Adrenal gland (tissue), 12 donors: ENCODE measurements around the gene CAPN13. TPM values are rescaled to one million over a fixed set of nuclear protein-coding genes. Genes with fewer than 3 reads are reported as not detected.

Experiments
- DNase-seq, 7 donors: peaks; one replicate each; pipeline ENCODE4 v3.0.0-alpha.2; 2019 to 2020
- H3K27ac ChIP-seq, 5 donors: fragments of 200-600 bp; sonication (generic) in 4 of 5; 1 replicate in 3 of 5; 2 replicates in 2 of 5; pipeline versions ENCODE4 v1.5.1 to v1.8.0; 2016 to 2020; ENCODE audit warnings: mild to moderate bottlenecking in 1 of 5
- H3K27me3 ChIP-seq: fragments of 200-600 bp; 2 replicates; pipeline ENCODE4 v1.8.0; 2021
- H3K36me3 ChIP-seq, 2 donors: fragments of 200-600 bp; replicated peaks in 1 of 2; 1 replicate in 1 of 2; 2 replicates in 1 of 2; pipeline versions ENCODE4 v1.5.1 to v1.8.0; 2018 to 2022
- H3K4me1 ChIP-seq, 2 donors: fragments of 200-600 bp; replicated peaks in 1 of 2; 1 replicate in 1 of 2; 2 replicates in 1 of 2; pipeline versions ENCODE4 v1.5.1 to v1.8.0; 2018 to 2021
- H3K4me3 ChIP-seq, 4 donors: fragments of 200-600 bp; sonication (generic) in 3 of 4; one replicate each; pipeline ENCODE4 v1.5.1; 2016 to 2018
- H3K9me3 ChIP-seq, 3 donors: fragments of 200-600 bp; sonication (generic) in 1 of 3; replicated peaks in 1 of 3; 1 replicate in 2 of 3; 2 replicates in 1 of 3; pipeline versions ENCODE4 v1.5.1 to v1.8.0; 2016 to 2021
- POLR2A ChIP-seq, 2 donors: fragments of 450-650 bp; IDR thresholded peaks; one replicate each; pipeline ENCODE4 v1.6.1; 2017; ENCODE audit warnings: antibody characterized with exemption in 2 of 2, mild to moderate bottlenecking in 2 of 2, moderate library complexity in 1 of 2
- WGBS, 4 donors: extraction: QIAGEN DNeasy Blood & Tissue Kit in 2 of 4; methylation state at CpG; one replicate each; pipeline versions ENCODE4 v1.1.5 to v1.1.7; 2013 to 2017; 5-methylcytosine and 5-hydroxymethylcytosine counted together
- intact Hi-C, 2 donors: fragments of 100-400 bp; cut with DNase I; formaldehyde crosslinking; loops; one replicate each; pipeline versions ENCODE4 v1.14.1 to v1.15.0; 2022 to 2023
- polyA plus RNA-seq, 3 donors: library from polyadenylated mRNA; stranded (reverse); fragments of 200-250 nt in 2 of 3; fragments of 350-450 nt in 1 of 3; fragmentation: Illumina TruSeq in 1 of 3; extraction: RNeasy Lipid Tissue Mini Kit (QIAGEN cat#74804) in 1 of 3; gene quantifications; one replicate each; pipeline ENCODE4 v1.2.3, GENCODE V29; 2013 to 2014
- total RNA-seq, 9 donors: library from RNA; depleted of rRNA in 4 of 9; stranded (reverse); fragments of >200 nt in 4 of 9; fragments of 120-200 nt in 1 of 9; fragmentation: NEBNext Ultra II Directional in 1 of 9; extraction: Animal tissue kit (Norgen Biotek cat#: 25700) in 1 of 9; gene quantifications; one replicate each; pipeline versions ENCODE4 v1.1.0 to v1.2.4, GENCODE V29; 2013 to 2023
- TF ChIP-seq, protein P1 (sequence below), 6 experiments: fragments of 450-650 bp in 4 of 6; fragments of 200-600 bp in 2 of 6; sonication (generic) in 1 of 6; IDR thresholded peaks; 1 replicate in 5 of 6; 2 replicates in 1 of 6; pipeline versions ENCODE4 v1.5.1 to v1.8.0; 2016 to 2021; ENCODE audit warnings: antibody characterized with exemption in 6 of 6, mild to moderate bottlenecking in 2 of 6, moderate library complexity in 1 of 6
- donor health status: healthy with polysubstance abuse.
- donor health status: Bipolar disorder and iron deficiency.
- donor health status: DM: yes; HTN: yes; CAD: no.
- donor health status: DM: no; HTN: no; CAD: no.
- donor health status: DM: no; HTN: no; CAD: no.
- donor health status: DM: yes; HTN: yes; CAD: no.

The CAPN13 gene
- total and polyA plus RNA-seq, 12 donors: 0.10 to 0.37 (median 0.23) TPM; not detected in 8

DNA sequence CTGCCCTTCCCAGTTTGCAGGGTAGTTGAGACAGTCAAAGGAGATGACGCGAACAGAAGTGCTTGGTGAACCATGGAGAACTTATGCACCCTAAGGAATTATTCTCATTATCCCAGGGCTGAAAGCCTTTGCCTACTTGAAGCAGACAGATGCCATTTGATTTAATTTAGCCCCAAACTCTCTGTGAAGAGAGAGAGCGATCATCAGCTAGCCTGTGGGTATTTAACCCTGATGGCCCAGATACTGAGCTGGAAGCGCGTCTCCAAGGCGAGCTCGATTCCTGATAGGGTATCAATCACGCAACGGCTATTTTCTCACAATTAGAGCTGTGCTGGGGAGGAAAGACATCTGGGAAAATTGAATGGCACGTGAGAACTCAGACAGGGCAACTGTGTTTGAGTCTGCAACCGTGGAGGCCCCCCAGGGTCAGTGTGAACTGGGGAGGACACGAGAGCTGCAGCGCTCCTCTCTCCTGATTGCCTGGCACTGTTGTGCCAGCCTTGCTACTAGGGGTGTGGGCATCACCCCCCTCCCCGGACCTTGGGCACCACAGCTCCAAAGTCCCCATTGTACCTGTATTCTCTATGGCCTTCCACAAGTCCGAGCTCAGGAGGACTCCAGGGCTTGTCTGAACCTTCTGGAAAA, 73.2 kb downstream of the CAPN13 start:
- Histone ChIP-seq H3K27ac (no peak overlapping the region), H3K4me3 (no peak overlapping the region), H3K4me1 (no peaks in the 10 kb centered on the region), H3K36me3 (no peaks in the 10 kb centered on the region), H3K27me3 (no peaks in the 10 kb centered on the region), H3K9me3 (no peaks in the 10 kb centered on the region)
- TF ChIP-seq POLR2A (IDR thresholded peaks at IDR 0.05): no peak
- TF ChIP-seq, protein P1, sequence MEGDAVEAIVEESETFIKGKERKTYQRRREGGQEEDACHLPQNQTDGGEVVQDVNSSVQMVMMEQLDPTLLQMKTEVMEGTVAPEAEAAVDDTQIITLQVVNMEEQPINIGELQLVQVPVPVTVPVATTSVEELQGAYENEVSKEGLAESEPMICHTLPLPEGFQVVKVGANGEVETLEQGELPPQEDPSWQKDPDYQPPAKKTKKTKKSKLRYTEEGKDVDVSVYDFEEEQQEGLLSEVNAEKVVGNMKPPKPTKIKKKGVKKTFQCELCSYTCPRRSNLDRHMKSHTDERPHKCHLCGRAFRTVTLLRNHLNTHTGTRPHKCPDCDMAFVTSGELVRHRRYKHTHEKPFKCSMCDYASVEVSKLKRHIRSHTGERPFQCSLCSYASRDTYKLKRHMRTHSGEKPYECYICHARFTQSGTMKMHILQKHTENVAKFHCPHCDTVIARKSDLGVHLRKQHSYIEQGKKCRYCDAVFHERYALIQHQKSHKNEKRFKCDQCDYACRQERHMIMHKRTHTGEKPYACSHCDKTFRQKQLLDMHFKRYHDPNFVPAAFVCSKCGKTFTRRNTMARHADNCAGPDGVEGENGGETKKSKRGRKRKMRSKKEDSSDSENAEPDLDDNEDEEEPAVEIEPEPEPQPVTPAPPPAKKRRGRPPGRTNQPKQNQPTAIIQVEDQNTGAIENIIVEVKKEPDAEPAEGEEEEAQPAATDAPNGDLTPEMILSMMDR (IDR thresholded peaks at IDR 0.05): no peak
- DNase-seq: no peak
- WGBS, 4 donors: 54 to 67% (median 64%) methylated on average over 14 to 15 of the region's 15 CpGs
- intact Hi-C loops: loop anchor here in 1 of 2 donors (10.0 kb wide), 1 partner anchor 791 kb away; no protein-coding TSS in a partner anchor

- intact Hi-C loops: loop anchor here in 1 of 2 donors (10.0 kb wide), 1 partner anchor 792 kb away; no protein-coding TSS in a partner anchor
- Histone ChIP-seq H3K9me3 (no peaks in the 10 kb centered on the region), H3K36me3 (no peaks in the 10 kb centered on the region), H3K4me1 (no peaks in the 10 kb centered on the region), H3K27ac (no peak overlapping the region), H3K4me3 (no peak overlapping the region), H3K27me3 (no peaks in the 10 kb centered on the region)
- WGBS, 4 donors: 72 to 82% (median 78%) methylated on average over 4 of the region's 4 CpGs
- TF ChIP-seq POLR2A (IDR thresholded peaks at IDR 0.05): no peak
- TF ChIP-seq, protein P1 (IDR thresholded peaks at IDR 0.05): no peak
- no peak for DNase-seq
These were observed 74.4 kb downstream of the CAPN13 start for GRCh38 chr2:30732876-30733275.

DNA sequence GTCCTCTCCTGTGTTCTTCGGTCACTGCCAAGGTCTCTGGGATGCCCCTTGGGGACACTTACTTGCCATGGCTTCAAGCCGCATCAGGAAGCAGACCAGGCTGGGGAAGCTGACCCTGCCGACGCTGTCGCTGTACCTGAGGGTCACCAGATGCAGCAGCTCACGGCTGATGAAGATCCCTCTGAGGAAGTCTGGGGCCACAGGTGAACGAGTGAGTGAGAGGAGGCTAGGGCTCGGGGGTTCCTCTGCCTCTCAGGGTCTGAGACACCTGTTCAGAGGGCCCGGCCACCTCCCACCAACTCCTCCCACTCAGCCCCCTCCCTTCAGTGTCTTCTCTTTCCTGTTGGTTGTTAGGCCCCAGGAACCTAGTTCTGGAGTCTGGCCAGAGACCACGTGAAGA, 74.9 kb downstream of the CAPN13 start:
- Histone ChIP-seq H3K27me3 (no peaks in the 10 kb centered on the region), H3K4me1 (no peaks in the 10 kb centered on the region), H3K4me3 (no peak overlapping the region), H3K36me3 (no peaks in the 10 kb centered on the region), H3K27ac (no peak overlapping the region), H3K9me3 (no peaks in the 10 kb centered on the region)
- 80 to 93% (median 83%) methylated on average over 7 to 10 of the region's 10 CpGs for WGBS, 4 donors
- TF ChIP-seq POLR2A (IDR thresholded peaks at IDR 0.05): no peak
- TF ChIP-seq, protein P1 (IDR thresholded peaks at IDR 0.05): no peak
- intact Hi-C loops: loop anchor here in 1 of 2 donors (10.0 kb wide), 1 partner anchor 792 kb away; no protein-coding TSS in a partner anchor
- no peak for DNase-seq

DNA sequence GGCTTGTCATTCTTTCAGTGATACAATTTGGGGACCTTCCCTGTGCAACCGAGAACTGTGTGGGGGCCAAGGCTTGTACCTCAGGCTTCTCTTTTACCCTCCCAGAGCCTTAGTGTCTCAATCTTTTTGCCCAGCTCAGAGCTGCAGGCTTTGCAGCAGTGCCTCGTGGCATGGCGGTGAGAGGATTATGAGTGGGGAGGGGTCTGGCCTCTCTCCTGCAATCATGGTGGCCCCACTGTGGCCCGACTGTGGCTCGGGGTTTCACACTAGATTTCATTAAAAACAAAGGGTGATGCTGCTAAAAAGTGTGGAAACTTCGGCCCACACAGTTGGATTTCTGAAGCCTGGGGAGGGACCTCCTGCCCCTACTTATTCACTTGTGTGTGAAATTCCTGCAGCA, 75.5 kb downstream of the CAPN13 start:
- intact Hi-C loops: loop anchor here in 1 of 2 donors (10.0 kb wide), 1 partner anchor 793 kb away; no protein-coding TSS in a partner anchor
- H3K27me3 ChIP-seq: no peaks in the 10 kb centered on the region
- no peak overlapping the region for H3K4me3 ChIP-seq
- TF ChIP-seq, protein P1 (IDR thresholded peaks at IDR 0.05): no peak
- no peaks in the 10 kb centered on the region for H3K36me3 ChIP-seq
- 61 to 66% (median 64%) methylated on average over 6 of the region's 6 CpGs for WGBS, 4 donors
- no peaks in the 10 kb centered on the region for H3K9me3 ChIP-seq
- H3K27ac ChIP-seq: no peak overlapping the region
- H3K4me1 ChIP-seq: no peaks in the 10 kb centered on the region
- no peak for DNase-seq
